Thyroid gland (tissue), 4 donors: Measurements from ENCODE around the gene RHOG.

Source experiments
- CTCF ChIP-seq, 6 experiments: fragments of 200-600 bp in 3 of 6; fragments of 450-650 bp in 3 of 6; sonication (generic) in 3 of 6; IDR thresholded peaks; one replicate each; pipeline ENCODE4 v1.5.1; 2016 to 2019; ENCODE audit warnings: antibody characterized with exemption in 6 of 6, mild to moderate bottlenecking in 2 of 6, inconsistent platforms in 1 of 6, moderate library complexity in 1 of 6
- POLR2A ChIP-seq, 2 donors: fragments of 450-650 bp; IDR thresholded peaks; one replicate each; pipeline ENCODE4 v1.6.1; 2017; ENCODE audit warnings: antibody characterized with exemption in 2 of 2, mild to moderate bottlenecking in 2 of 2, moderate library complexity in 1 of 2

- TF ChIP-seq CTCF (IDR thresholded peaks at IDR 0.05) (no peak), POLR2A (IDR thresholded peaks at IDR 0.05) (no peak)
These were observed 4.5 kb upstream of the RHOG start for GRCh38 chr11:3845246-3845645.
